ENCODE results near the gene SDF4.

Gene SDF4

GRCh38 chr1:1170215-1171091 is 61.3 kb downstream of the SDF4 start (continued):
- TF ChIP-seq GLI4 (tag by site-specific recombination; IDR thresholded peaks at IDR 0.05) (no peak), ZNF585B (tag by site-specific recombination; IDR thresholded peaks at IDR 0.05) (no peak), SCRT1 (tag by site-specific recombination; IDR thresholded peaks at IDR 0.05; ENCODE audit: borderline replicate concordance) (0 out of 2 replicates have a peak, but pooled peaks have one; percentile 35), ZNF645 (tag by site-specific recombination; IDR thresholded peaks at IDR 0.05) (no peak), KLF7 (tag by site-specific recombination; IDR thresholded peaks at IDR 0.05; ENCODE audit: borderline replicate concordance) (no peak), WT1 (tag by site-specific recombination; IDR thresholded peaks at IDR 0.05) (no peak), ZBTB6 (tag by site-specific recombination; IDR thresholded peaks at IDR 0.05) (no peak), ZSCAN16 (tag by site-specific recombination; IDR thresholded peaks at IDR 0.05) (no peak), ZNF660 (tag by site-specific recombination; IDR thresholded peaks at IDR 0.05) (no peak), ZFP69B (tag by site-specific recombination; IDR thresholded peaks at IDR 0.05) (no peak)

- Histone ChIP-seq H3K4me1 (ENCODE audit: control insufficient read depth, insufficient read depth, low read length) (no peaks in the 10 kb centered on the region), H3K4me3 (ENCODE audit: low read depth, low read length) (no peak overlapping the region), H3K27ac (ENCODE audit: extremely low read depth, low read depth, low read length) (no peak overlapping the region), H3K9me3 (ENCODE audit: control insufficient read depth, insufficient read depth, low read depth, low read length) (no peaks in the 10 kb centered on the region), H3K36me3 (ENCODE audit: control insufficient read depth in 2 of 2, insufficient read depth in 1 of 2, low read length in 2 of 2) (no peaks in the 10 kb centered on the region)
- ChIA-PET POLR2A (no interaction called here), CTCF (no interaction called here)
- TF ChIP-seq ZNF324 (tag by site-specific recombination; IDR thresholded peaks at IDR 0.05) (no peak), ZBTB10 (tag by site-specific recombination; IDR thresholded peaks at IDR 0.05) (0 out of 2 replicates have a peak, but pooled peaks have one; percentile 34), GLIS2 (tag by site-specific recombination; IDR thresholded peaks at IDR 0.05) (peak; percentile 41; the same call in 1 of the 2 replicates), ZNF513 (tag by site-specific recombination; IDR thresholded peaks at IDR 0.05) (no peak), ZNF654 (tag by site-specific recombination; IDR thresholded peaks at IDR 0.05; ENCODE audit: low read depth) (no peak), KLF1 (tag by site-specific recombination; IDR thresholded peaks at IDR 0.05) (0 out of 2 replicates have a peak, but pooled peaks have one; percentile 7), ZNF23 (tag by site-specific recombination; IDR thresholded peaks at IDR 0.05; ENCODE audit: borderline replicate concordance) (no peak), ZIC2 (tag by site-specific recombination; IDR thresholded peaks at IDR 0.05) (peak; percentile 57)
Observed at GRCh38 chr1:1169429-1170214, 62.2 kb downstream of the SDF4 start.
